ENCODE measurements around the gene FUT3.

Gene FUT3

DNA sequence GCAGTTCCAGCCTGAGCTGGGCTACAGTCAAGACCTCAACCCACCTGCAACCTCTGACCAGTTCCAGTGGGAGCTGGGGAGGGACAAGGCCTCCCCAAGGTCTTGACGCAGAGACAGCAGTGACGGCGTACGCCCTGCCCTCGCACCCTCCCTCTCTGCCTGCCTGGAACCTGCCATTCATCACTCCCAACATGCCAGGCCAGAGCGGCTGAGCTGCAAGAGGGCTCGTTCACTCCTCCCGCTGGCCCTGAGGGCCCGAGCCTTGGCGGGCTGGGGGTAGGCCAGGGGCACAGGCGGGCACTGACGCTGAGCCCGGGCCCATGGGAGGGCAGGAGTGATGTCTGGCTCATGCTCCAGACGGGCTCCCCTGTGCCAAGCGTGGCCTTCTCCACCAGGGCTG lies 44.2 kb upstream of the FUT3 start:
- TF ChIP-seq, protein P1, sequence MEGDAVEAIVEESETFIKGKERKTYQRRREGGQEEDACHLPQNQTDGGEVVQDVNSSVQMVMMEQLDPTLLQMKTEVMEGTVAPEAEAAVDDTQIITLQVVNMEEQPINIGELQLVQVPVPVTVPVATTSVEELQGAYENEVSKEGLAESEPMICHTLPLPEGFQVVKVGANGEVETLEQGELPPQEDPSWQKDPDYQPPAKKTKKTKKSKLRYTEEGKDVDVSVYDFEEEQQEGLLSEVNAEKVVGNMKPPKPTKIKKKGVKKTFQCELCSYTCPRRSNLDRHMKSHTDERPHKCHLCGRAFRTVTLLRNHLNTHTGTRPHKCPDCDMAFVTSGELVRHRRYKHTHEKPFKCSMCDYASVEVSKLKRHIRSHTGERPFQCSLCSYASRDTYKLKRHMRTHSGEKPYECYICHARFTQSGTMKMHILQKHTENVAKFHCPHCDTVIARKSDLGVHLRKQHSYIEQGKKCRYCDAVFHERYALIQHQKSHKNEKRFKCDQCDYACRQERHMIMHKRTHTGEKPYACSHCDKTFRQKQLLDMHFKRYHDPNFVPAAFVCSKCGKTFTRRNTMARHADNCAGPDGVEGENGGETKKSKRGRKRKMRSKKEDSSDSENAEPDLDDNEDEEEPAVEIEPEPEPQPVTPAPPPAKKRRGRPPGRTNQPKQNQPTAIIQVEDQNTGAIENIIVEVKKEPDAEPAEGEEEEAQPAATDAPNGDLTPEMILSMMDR (IDR thresholded peaks at IDR 0.05; ENCODE audit: insufficient read depth, low read depth, low read length, missing control alignments) = no peak
- no peak overlapping the region for H3K4me3 ChIP-seq (ENCODE audit: low read depth, low read length)
- DNase-seq (ENCODE audit: low read depth) = no peak

DNA sequence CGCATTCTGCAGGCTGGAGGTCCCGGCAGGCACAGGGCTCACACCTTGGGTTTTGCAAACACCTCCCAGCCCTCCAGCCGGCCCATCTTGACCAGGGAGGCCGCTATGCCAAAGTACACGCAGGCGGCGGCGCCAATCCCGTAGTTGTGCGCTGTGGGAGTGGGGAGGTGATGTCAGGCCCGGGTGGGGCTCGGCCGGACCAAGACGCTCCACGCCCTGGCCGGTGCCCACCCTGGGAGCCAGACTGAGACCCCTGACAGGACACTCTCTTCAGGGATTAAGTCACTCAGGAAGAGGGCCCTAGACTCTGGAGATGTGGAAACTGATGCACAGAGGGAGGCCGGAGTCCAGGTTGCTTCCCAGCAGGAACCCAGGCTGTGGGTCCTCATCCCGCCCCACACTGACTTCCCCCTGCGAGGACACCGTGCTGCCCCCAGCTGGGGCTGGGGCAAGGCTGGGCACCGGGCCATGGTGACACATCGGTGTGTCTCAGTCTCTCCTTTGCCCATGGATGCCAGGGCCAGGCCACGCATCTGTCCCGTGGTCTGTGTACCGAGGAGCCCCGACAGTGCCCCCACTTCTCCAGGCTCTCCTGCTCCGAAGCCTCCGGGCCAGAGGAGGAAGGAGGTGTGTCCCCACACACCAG lies 43.6 kb upstream of the FUT3 start:
- no peak for DNase-seq (ENCODE audit: low read depth)
- TF ChIP-seq, protein P1 (IDR thresholded peaks at IDR 0.05; ENCODE audit: insufficient read depth, low read depth, low read length, missing control alignments) = no peak
- H3K4me3 ChIP-seq (ENCODE audit: low read depth, low read length) = no peak overlapping the region

DNA sequence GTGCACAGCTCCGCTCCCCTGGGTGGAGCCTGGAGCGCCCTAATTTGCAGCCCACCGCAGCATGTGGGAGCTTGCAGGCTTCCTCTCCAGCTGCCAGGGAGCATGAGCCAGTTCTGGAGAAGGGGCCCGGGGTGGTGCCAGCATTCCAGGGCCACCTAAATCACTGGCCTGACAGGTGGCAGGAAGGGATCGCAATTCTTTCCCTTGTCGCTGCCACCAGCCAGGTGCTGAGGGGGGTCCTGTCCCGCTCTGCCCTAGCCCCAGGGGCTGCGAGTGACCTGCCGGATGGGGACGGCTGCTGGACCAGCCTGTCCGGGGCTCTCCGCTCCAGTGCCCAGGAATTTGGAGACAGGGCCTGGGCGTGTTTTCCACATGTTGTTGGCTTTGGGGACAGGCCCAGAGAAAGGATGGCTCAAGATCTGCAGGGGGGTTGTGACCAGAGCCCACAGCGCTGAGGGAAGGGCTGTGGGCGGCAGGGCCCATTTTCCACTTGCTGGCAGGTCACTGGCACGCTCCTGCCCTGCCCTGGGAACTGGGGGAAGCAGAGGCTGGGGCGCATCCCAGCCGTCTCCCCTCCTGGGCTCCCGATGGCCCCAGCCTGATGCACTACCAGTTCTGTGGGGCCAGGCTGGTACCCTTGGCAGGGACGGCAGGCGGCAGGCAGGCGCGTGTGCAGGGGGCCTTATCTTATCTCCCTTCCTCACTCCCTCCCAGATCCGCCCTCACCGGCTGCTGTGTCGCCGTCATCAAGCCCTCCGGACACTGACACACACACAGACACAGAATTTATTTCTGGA lies 42.9 kb upstream of the FUT3 start:
- DNase-seq (ENCODE audit: low read depth) = no peak
- TF ChIP-seq, protein P1 (IDR thresholded peaks at IDR 0.05; ENCODE audit: insufficient read depth, low read depth, low read length, missing control alignments) = no peak
- H3K4me3 ChIP-seq (ENCODE audit: low read depth, low read length) = no peak overlapping the region

DNA sequence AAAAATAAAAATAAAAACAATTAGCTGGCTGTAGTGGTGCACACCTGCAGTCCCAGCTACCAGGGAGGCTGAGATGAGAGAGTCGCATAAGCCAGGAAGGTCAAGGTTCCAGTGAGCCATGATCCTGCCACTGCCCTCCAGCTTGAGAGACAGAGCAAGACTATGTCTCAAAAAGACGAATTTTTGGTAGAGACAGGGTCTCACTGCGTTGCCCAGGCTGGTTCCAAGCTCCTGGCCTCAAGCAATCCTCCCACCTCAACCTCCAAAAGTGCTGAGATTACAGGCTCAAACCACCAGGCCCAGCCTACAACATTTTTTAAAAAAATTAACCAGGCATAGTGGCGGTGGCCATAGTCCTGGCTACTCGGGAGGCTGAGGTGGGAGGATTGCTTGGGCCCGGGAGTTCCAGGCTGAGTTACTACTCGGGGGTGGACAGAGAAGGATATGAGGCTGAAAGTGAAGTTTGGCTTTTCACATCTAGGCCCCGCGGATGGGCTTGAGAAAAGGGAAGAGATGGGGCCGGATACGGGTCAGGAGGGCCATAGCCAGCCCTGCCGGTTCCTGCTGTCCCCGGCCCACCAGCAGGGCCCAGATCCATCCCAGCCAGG lies 42.2 kb upstream of the FUT3 start:
- DNase-seq (ENCODE audit: low read depth) = no peak
- TF ChIP-seq, protein P1 (IDR thresholded peaks at IDR 0.05; ENCODE audit: insufficient read depth, low read depth, low read length, missing control alignments) = no peak

DNA sequence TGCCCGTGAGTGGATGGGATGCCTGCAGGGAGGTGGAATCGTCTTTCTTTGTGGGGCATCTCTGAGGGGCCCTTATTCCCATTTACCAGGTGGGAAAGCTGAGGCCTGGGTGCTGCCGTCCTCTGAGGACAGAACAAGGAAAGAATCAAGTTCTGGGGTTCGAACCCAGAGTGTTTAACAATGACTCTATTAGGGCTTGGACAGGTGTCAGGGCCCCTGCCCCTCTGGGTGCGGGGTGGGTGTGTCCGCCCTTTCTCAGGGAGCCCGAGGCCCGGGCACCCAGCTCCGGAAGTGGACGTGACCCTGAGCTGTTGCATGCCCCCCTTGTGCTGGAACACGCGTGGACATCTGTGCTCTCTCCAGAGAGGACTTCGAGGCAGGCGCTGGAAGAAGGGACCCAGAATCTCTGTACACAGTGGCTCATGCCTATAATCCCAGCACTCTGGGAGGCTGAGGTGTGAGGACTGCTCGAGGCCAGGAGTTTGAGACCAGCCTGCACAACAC lies 41.6 kb upstream of the FUT3 start:
- H3K4me3 ChIP-seq (ENCODE audit: low read depth, low read length) = no peak overlapping the region
- no peak for DNase-seq (ENCODE audit: low read depth)
- TF ChIP-seq, protein P1 (IDR thresholded peaks at IDR 0.05; ENCODE audit: insufficient read depth, low read depth, low read length, missing control alignments) = no peak

More for the DNA sequence above, 42.2 kb upstream of the FUT3 start:
- no peak overlapping the region for H3K4me3 ChIP-seq (ENCODE audit: low read depth, low read length)

DNA sequence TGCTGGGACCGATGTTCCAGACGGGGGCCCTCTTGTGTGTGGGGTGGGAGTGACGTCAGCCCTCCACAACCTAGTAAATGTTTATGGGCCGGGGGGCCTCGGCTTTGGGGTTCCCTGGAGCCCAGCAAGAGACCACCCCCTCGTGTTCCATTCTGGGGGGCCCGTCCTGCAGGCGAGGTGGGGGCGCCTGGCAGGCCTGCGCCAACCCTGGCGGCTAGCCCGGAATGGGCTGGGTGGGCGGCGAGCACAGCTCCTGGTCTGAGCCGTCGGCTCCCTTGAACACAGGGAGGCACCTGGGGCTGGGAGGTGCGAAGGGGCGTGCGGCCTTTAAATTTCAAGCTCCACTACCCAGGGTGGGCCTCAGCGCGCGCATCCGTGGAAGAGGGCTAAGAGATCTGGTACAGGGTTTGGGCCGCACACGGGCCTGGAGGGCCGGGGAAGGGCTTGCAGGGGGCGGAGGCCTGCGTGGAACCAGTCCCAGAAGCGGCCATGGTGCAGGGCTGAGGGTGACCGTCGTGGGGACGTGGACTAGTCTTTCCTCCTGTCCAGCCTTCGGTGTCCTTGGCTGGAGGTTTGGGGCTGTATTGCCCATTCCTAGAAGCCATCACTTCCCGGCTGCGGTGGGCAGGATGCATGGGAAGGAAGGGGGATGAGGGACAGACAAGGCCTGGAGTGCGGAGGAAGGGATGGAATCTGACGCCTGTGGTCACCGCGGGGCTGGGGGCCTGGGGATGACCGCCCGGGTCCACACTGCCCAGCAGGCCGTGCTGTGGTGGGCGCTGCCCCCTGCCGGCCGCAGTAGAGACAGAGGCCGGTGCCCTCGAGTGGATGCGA lies 40.9 kb upstream of the FUT3 start:
- TF ChIP-seq, protein P1 (IDR thresholded peaks at IDR 0.05; ENCODE audit: insufficient read depth, low read depth, low read length, missing control alignments) = peak; percentile 54
- DNase-seq (ENCODE audit: low read depth) = no peak
- no peak overlapping the region for H3K4me3 ChIP-seq (ENCODE audit: low read depth, low read length)
